ENCODE results near the gene LRFN5. TPM values are rescaled to one million over a fixed set of nuclear protein-coding genes. Genes with fewer than 3 reads are reported as not detected.

LRFN5 gene
- polyA plus RNA-seq, 1 of the 3 experiments (the other 2 are of a cell fraction) = not detected

- no peak for TF ChIP-seq FOSL2 (IDR thresholded peaks at IDR 0.05; ENCODE audit: borderline replicate concordance, low read depth)
- no peak for TF ChIP-seq TAF1 (IDR thresholded peaks at IDR 0.05; ENCODE audit: borderline replicate concordance, low read depth, low read length)
- no peak for TF ChIP-seq POLR2AphosphoS5 (IDR thresholded peaks at IDR 0.05; ENCODE audit: low read depth, low read length)
- TF ChIP-seq RAD21 (IDR thresholded peaks at IDR 0.05; ENCODE audit: low read length) = no peak
- Histone ChIP-seq H3K27ac (ENCODE audit: low read depth in 2 of 2, low read length in 1 of 2) (no peak overlapping the region), H3F3A (replicated peaks; ENCODE audit: insufficient read depth) (no peaks in the 10 kb centered on the region), H3K36me3 (replicated peaks in 1 of 2; ENCODE audit: control insufficient read depth in 1 of 2, insufficient read depth in 2 of 2, low read length in 1 of 2) (no peaks in the 10 kb centered on the region), H3K9me2 (no peaks in the 10 kb centered on the region), H3K4me1 (ENCODE audit: control insufficient read depth in 1 of 2, insufficient read depth in 2 of 2, low read depth in 1 of 2, low read length in 1 of 2) (no peaks in the 10 kb centered on the region; a peak in 1 of 4 replicates), H3K4me3 (ENCODE audit: low read depth in 2 of 2, low read length in 1 of 2) (no peak overlapping the region), H3K9me3 (no peaks in the 10 kb centered on the region), H3K79me2 (ENCODE audit: insufficient read depth) (no peaks in the 10 kb centered on the region), H2AFZ (ENCODE audit: low read depth) (no peak overlapping the region), H3K9ac (no peak overlapping the region), H3K27me3 (ENCODE audit: insufficient read depth) (peaks cover 37% of the 10 kb centered on the region), H4K20me1 (ENCODE audit: insufficient read depth) (no peaks in the 10 kb centered on the region), H3K4me2 (no peak overlapping the region)
- ChIA-PET CTCF (interaction anchor here (2.2 kb wide), 1 partner anchor 8 kb away, joined by 12 read pairs; no protein-coding TSS in a partner anchor), POLR2A (no interaction called here)
- DNase-seq = no peak
- WGBS (ENCODE audit: low lambda C conversion rate) = 29% methylated on average over 14 of the region's 15 CpGs
These were observed 2.2 kb downstream of the LRFN5 start for GRCh38 chr14:41608681-41609390.

GRCh38 chr14:41609704-41610183 is 3.1 kb downstream of the LRFN5 start:
- peaks cover 37% of the 10 kb centered on the region for H3K27me3 ChIP-seq (ENCODE audit: insufficient read depth)
- CTCF ChIA-PET = interaction anchor here (2.2 kb wide), 1 partner anchor 9 kb away, joined by 12 read pairs; no protein-coding TSS in a partner anchor
- no peaks in the 10 kb centered on the region for H3K9me3 ChIP-seq
- no peak overlapping the region for H3K4me2 ChIP-seq
- H3K9me2 ChIP-seq = no peaks in the 10 kb centered on the region
- no peak overlapping the region for H3K4me3 ChIP-seq (ENCODE audit: low read depth in 2 of 2, low read length in 1 of 2)
- no peak overlapping the region for H3K27ac ChIP-seq (ENCODE audit: low read depth in 2 of 2, low read length in 1 of 2)
- POLR2A ChIA-PET = no interaction called here
- no peaks in the 10 kb centered on the region for H3K79me2 ChIP-seq (ENCODE audit: insufficient read depth)
- H3K4me1 ChIP-seq (ENCODE audit: control insufficient read depth in 1 of 2, insufficient read depth in 2 of 2, low read depth in 1 of 2, low read length in 1 of 2) = no peaks in the 10 kb centered on the region; a peak in 1 of 4 replicates
- H3F3A ChIP-seq (replicated peaks; ENCODE audit: insufficient read depth) = no peaks in the 10 kb centered on the region
- TF ChIP-seq, protein P1, sequence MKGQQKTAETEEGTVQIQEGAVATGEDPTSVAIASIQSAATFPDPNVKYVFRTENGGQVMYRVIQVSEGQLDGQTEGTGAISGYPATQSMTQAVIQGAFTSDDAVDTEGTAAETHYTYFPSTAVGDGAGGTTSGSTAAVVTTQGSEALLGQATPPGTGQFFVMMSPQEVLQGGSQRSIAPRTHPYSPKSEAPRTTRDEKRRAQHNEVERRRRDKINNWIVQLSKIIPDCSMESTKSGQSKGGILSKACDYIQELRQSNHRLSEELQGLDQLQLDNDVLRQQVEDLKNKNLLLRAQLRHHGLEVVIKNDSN (IDR thresholded peaks at IDR 0.05; ENCODE audit: borderline replicate concordance, low read depth) = no peak
- TF ChIP-seq RFX5 (IDR thresholded peaks at IDR 0.05; ENCODE audit: low read length) (no peak), TCF12 (IDR thresholded peaks at IDR 0.05) (no peak), PBX3 (IDR thresholded peaks at IDR 0.05) (no peak), JUND (IDR thresholded peaks at IDR 0.05) (no peak)
- H3K9ac ChIP-seq = no peak overlapping the region
- no peaks in the 10 kb centered on the region for H4K20me1 ChIP-seq (ENCODE audit: insufficient read depth)
- H3K36me3 ChIP-seq (replicated peaks in 1 of 2; ENCODE audit: control insufficient read depth in 1 of 2, insufficient read depth in 2 of 2, low read length in 1 of 2) = no peaks in the 10 kb centered on the region
- no peak overlapping the region for H2AFZ ChIP-seq (ENCODE audit: low read depth)
- peak; percentile 28 for DNase-seq
- WGBS (ENCODE audit: low lambda C conversion rate) = 3% methylated on average over 5 of the region's 24 CpGs

All from SK-N-SH (cell line).